Measurements from ENCODE around the gene PDIA6. TPM values are rescaled to one million over a fixed set of nuclear protein-coding genes. Genes with fewer than 3 reads are reported as not detected.

PDIA6 gene, protein sequence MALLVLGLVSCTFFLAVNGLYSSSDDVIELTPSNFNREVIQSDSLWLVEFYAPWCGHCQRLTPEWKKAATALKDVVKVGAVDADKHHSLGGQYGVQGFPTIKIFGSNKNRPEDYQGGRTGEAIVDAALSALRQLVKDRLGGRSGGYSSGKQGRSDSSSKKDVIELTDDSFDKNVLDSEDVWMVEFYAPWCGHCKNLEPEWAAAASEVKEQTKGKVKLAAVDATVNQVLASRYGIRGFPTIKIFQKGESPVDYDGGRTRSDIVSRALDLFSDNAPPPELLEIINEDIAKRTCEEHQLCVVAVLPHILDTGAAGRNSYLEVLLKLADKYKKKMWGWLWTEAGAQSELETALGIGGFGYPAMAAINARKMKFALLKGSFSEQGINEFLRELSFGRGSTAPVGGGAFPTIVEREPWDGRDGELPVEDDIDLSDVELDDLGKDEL
- 225 TPM for total RNA-seq
- polyA plus RNA-seq (ENCODE audit: insufficient read depth, low read depth, low replicate concordance) = 190 TPM
- long read RNA-seq, donor 1, transcript PDIA6-201 (13 exons, 2,338 nt) = major isoform, 97 of 141 reads
- long read RNA-seq, donor 1, partial matches to known transcripts = 44 of 141 reads
- long read RNA-seq, donor 1, other reads (novel, unspliced or antisense) = 0 of 141 reads
- long read RNA-seq, donor 2, transcript PDIA6-201 (13 exons, 2,338 nt) = major isoform, 99 of 145 reads
- long read RNA-seq, donor 2, partial matches to known transcripts = 45 of 145 reads
- long read RNA-seq, donor 2, other reads (novel, unspliced or antisense) = 0 of 145 reads
- long read RNA-seq, donor 3, transcript PDIA6-201 (13 exons, 2,338 nt) = major isoform, 125 of 165 reads
- long read RNA-seq, donor 3, partial matches to known transcripts = 33 of 165 reads
- long read RNA-seq, donor 3, other reads (novel, unspliced or antisense) = 6 of 165 reads
- long read RNA-seq, donor 4, transcript PDIA6-201 (13 exons, 2,338 nt) = major isoform, 135 of 157 reads
- long read RNA-seq, donor 4, partial matches to known transcripts = 22 of 157 reads
- long read RNA-seq, donor 4, other reads (novel, unspliced or antisense) = 0 of 157 reads
- long read RNA-seq, donor 5, transcript PDIA6-201 (13 exons, 2,338 nt) = major isoform, 8 of 8 reads
- long read RNA-seq, donor 5, partial matches to known transcripts = 0 of 8 reads
- long read RNA-seq, donor 5, other reads (novel, unspliced or antisense) = 0 of 8 reads
- long read RNA-seq, donor 6, transcript PDIA6-201 (13 exons, 2,338 nt) = major isoform, 87 of 134 reads
- long read RNA-seq, donor 6, partial matches to known transcripts = 42 of 134 reads
- long read RNA-seq, donor 6, other reads (novel, unspliced or antisense) = 5 of 134 reads
- long read RNA-seq, donor 7, transcript PDIA6-201 (13 exons, 2,338 nt) = major isoform, 621 of 653 reads
- long read RNA-seq, donor 7, partial matches to known transcripts = 13 of 653 reads
- long read RNA-seq, donor 7, other reads (novel, unspliced or antisense) = 18 of 653 reads
- long read RNA-seq, donor 8, transcript PDIA6-201 (13 exons, 2,338 nt) = major isoform, 86 of 136 reads
- long read RNA-seq, donor 8, partial matches to known transcripts = 49 of 136 reads
- long read RNA-seq, donor 8, other reads (novel, unspliced or antisense) = 0 of 136 reads
- long read RNA-seq, donor 9, transcript PDIA6-201 (13 exons, 2,338 nt) = major isoform, 65 of 78 reads
- long read RNA-seq, donor 9, partial matches to known transcripts = 13 of 78 reads
- long read RNA-seq, donor 9, other reads (novel, unspliced or antisense) = 0 of 78 reads
- long read RNA-seq, donor 10, transcript PDIA6-201 (13 exons, 2,338 nt) = major isoform, 73 of 109 reads
- long read RNA-seq, donor 10, partial matches to known transcripts = 36 of 109 reads
- long read RNA-seq, donor 10, other reads (novel, unspliced or antisense) = 0 of 109 reads

DNA sequence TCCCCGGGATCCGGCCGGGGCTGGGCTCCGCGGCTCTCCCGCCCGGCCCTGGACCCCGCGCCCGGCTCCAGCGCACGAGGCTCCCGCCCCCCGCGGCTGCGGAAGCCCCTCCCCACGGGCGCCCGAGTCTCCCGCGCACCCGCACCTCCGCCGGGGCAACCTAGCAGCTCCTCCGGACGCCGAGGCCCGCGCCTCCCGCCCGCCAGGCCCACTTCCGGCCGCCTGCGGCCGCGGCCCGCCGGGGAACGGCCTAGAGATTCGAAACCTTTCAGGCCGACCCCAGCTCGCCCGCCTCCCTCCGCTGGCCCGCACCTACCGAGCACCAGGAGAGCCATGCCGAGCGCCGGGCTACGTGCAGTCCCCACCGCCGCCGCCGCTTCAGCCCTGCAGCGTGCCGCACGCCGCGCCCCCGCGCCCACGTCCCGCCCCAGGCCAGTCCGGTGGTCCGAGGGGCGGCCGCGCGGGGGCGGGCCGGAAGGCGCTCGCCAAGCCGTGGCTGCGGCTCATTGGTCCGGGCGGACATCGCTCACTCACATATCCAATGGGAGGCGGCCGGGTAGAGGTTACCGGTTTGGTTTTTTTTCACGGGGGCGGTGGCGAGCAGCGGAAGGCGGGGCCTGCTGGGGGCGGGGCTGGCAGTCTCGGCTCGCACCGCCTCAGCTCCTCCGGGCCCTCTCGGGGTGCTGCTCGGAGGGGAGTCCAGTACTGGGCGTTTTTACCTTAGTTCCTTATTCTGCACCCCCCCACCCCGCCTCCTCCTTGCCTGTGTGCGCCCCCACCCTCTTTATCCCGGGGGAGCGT is at the start of gene PDIA6:
Gene PDIA6, minus strand, starts transcription at position 424 of the 801 bp plus-strand sequence. Its CDS starts 89 bp downstream, at position 335.
- Histone ChIP-seq H3K4me3 (ENCODE audit: low read length in 3 of 3) (peak within 1 kb of the TSS; percentile 63 to 83 (median 76)), H3K9me3 (ENCODE audit: control insufficient read depth in 2 of 3, insufficient read depth in 1 of 3, low read length in 3 of 3) (no peaks in the 10 kb centered on the region), H3K27me3 (ENCODE audit: control insufficient read depth, insufficient read depth, low read length) (no peaks in the 10 kb centered on the region), H3K9ac (ENCODE audit: low read length in 3 of 3) (peak within 1 kb of the TSS; percentile 64 to 88 (median 73)), H3K36me3 (ENCODE audit: control insufficient read depth in 2 of 3, insufficient read depth in 3 of 3, low read length in 3 of 3) (no peaks in the 10 kb centered on the region), H3K4me1 (ENCODE audit: control insufficient read depth in 2 of 3, insufficient read depth in 2 of 3, low read depth in 1 of 3, low read length in 3 of 3) (peaks cover 0 to 9% (median 3%) of the 10 kb centered on the region in 3 donors), H3K27ac (ENCODE audit: low read depth in 2 of 2, low read length in 2 of 2) (peak within 1 kb of the TSS; percentile 80 to 89)
- TF ChIP-seq, protein P1, sequence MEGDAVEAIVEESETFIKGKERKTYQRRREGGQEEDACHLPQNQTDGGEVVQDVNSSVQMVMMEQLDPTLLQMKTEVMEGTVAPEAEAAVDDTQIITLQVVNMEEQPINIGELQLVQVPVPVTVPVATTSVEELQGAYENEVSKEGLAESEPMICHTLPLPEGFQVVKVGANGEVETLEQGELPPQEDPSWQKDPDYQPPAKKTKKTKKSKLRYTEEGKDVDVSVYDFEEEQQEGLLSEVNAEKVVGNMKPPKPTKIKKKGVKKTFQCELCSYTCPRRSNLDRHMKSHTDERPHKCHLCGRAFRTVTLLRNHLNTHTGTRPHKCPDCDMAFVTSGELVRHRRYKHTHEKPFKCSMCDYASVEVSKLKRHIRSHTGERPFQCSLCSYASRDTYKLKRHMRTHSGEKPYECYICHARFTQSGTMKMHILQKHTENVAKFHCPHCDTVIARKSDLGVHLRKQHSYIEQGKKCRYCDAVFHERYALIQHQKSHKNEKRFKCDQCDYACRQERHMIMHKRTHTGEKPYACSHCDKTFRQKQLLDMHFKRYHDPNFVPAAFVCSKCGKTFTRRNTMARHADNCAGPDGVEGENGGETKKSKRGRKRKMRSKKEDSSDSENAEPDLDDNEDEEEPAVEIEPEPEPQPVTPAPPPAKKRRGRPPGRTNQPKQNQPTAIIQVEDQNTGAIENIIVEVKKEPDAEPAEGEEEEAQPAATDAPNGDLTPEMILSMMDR (IDR thresholded peaks at IDR 0.05; ENCODE audit: borderline replicate concordance, extremely low read depth, insufficient read depth) = peak; percentile 25
- peak; percentile 98 to 99 (median 99) for DNase-seq
- intact Hi-C loops (cut with DNase I) = no loop called here
- FAIRE-seq = no peak

DNA sequence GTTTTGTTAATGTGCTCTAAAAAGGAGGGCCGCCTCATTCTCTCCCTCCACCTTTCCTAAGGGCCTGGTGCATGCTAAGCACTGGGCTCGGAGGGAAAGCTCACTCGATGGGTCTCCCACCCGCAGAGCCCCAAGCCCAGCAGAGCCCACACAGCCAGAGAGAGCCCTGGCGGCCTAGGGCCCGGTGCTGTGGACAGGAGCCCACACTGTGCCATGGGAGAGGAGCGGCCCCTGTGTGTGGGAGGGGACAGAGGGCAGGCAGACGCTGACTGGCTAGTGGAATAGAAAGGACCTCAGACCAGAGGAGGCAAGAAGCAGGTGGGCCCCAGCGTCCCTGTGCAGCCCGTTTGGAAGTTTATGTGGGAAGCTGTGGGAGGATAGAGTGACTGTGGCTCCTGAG is 49.7 kb upstream of the PDIA6 start:
- no peak for FAIRE-seq

More for the DNA sequence above, 49.7 kb upstream of the PDIA6 start:
- H3K27ac ChIP-seq (ENCODE audit: low read depth in 2 of 2, low read length in 2 of 2) = no peak overlapping the region
- H3K9me3 ChIP-seq (ENCODE audit: control insufficient read depth in 2 of 3, insufficient read depth in 1 of 3, low read length in 3 of 3) = no peaks in the 10 kb centered on the region
- H3K27me3 ChIP-seq (ENCODE audit: control insufficient read depth, insufficient read depth, low read length) = peaks cover 3% of the 10 kb centered on the region
- no peak overlapping the region for H3K9ac ChIP-seq (ENCODE audit: low read length in 3 of 3)
- no peak overlapping the region for H3K4me3 ChIP-seq (ENCODE audit: low read length in 3 of 3)
- H3K36me3 ChIP-seq (ENCODE audit: control insufficient read depth in 2 of 3, insufficient read depth in 3 of 3, low read length in 3 of 3) = no peaks in the 10 kb centered on the region
- no peak for DNase-seq
- H3K4me1 ChIP-seq (ENCODE audit: control insufficient read depth in 2 of 3, insufficient read depth in 2 of 3, low read depth in 1 of 3, low read length in 3 of 3) = no peaks in the 10 kb centered on the region
- TF ChIP-seq, protein P1 (IDR thresholded peaks at IDR 0.05; ENCODE audit: borderline replicate concordance, extremely low read depth, insufficient read depth) = no peak
- intact Hi-C loops (cut with DNase I) = no loop called here
